HepG2 (cell line): Measurements from ENCODE around the gene EPO. TPM values are rescaled to one million over a fixed set of nuclear protein-coding genes. Genes with fewer than 3 reads are reported as not detected.

Experiments
- ATAC-seq: fragments of 200-7000 bp; cut with Tn5 transposase; 3 replicates; pipeline ENCODE4 v1.9.1; 2020; ENCODE audit warnings: mild to moderate bottlenecking, moderate library complexity
- BruUV-seq: library from RNA; stranded (reverse); fragments of 400-500 nt; replicated peaks from 2 replicates; lab custom pipeline; 2021; lab: Mats Ljungman, UMichigan
- CTCF ChIA-PET: fragments of 300-600 bp; formaldehyde crosslinking; extraction: SDS; loops from one replicate; lab custom pipeline; 2021; ENCODE audit warnings: low total read pairs, inconsistent platforms, low intra/inter-chr PET ratio; lab: Yijun Ruan, JAX
- POLR2A ChIA-PET: fragments of 350-600 bp; sonication (Branson Sonifier 250); formaldehyde crosslinking; loops from one replicate; lab custom pipeline; 2020; ENCODE audit warnings: antibody characterized with exemption, inconsistent platforms; lab: Yijun Ruan, JAX
- DNase-seq: peaks from one replicate; pipeline ENCODE4 v3.0.0-alpha.2; 2015; ENCODE audit warnings: low spot score
- FAIRE-seq: peaks from 3 replicates; lab custom pipeline; 2011; peaks lifted over from hg19 to GRCh38; lab: Jason Lieb, UNC
- H2AFZ ChIP-seq: one replicate; pipeline ENCODE4 v1.6.1; 2011; ENCODE audit warnings: low read length, inconsistent platforms
- H3K27ac ChIP-seq: fragments of 300-600 bp; 3 replicates; pipeline ENCODE4 v1.8.0; 2011; ENCODE audit warnings: mixed run types, mild to moderate bottlenecking, mixed read lengths, low read length, inconsistent platforms; ENCODE audit not compliant: insufficient read depth; ENCODE audit errors: extremely low read length
- H3K27me3 ChIP-seq, 2 experiments: fragments of 200-600 bp in 1 of 2; 2 replicates in 1 of 2; 3 replicates in 1 of 2; pipeline versions ENCODE4 v1.6.0 to v1.8.0; 2011; ENCODE audit warnings: low read length in 2 of 2, mild to moderate bottlenecking in 2 of 2, moderate library complexity in 2 of 2, inconsistent platforms in 1 of 2; ENCODE audit not compliant: insufficient read depth in 2 of 2, control insufficient read depth in 1 of 2
- H3K36me3 ChIP-seq, 2 experiments: fragments of 200-600 bp in 1 of 2; replicated peaks in 1 of 2; 2 replicates in 1 of 2; 3 replicates in 1 of 2; pipeline versions ENCODE4 v1.5.1 to v1.8.0; 2011; ENCODE audit warnings: low read length in 2 of 2, inconsistent platforms in 1 of 2; ENCODE audit not compliant: insufficient read depth in 2 of 2, control insufficient read depth in 1 of 2
- H3K4me1 ChIP-seq: 2 replicates; pipeline ENCODE4 v1.5.1; 2012; ENCODE audit warnings: low read length, inconsistent platforms; ENCODE audit not compliant: insufficient read depth
- H3K4me2 ChIP-seq: 2 replicates; pipeline ENCODE4 v1.6.0; 2011; ENCODE audit warnings: low read depth, low read length, inconsistent platforms
- H3K4me3 ChIP-seq, 3 experiments: fragments of 200-600 bp in 1 of 3; sonication (generic), shearing (Covaris generic) in 1 of 3; replicated peaks in 1 of 3; 2 replicates each; pipeline ENCODE4 v1.5.1; 2011 to 2016; ENCODE audit warnings: low read length in 3 of 3, inconsistent platforms in 2 of 3, low read depth in 2 of 3, mild to moderate bottlenecking in 2 of 3, control low read depth in 1 of 3, mixed read lengths in 1 of 3; ENCODE audit not compliant: insufficient read depth in 1 of 3
- H3K79me2 ChIP-seq: one replicate; pipeline ENCODE4 v1.6.1; 2011; ENCODE audit warnings: low read length, inconsistent platforms; ENCODE audit not compliant: insufficient read depth
- H3K9ac ChIP-seq: 2 replicates; pipeline ENCODE4 v1.6.0; 2011; ENCODE audit warnings: mild to moderate bottlenecking, low read depth, low read length, inconsistent platforms; ENCODE audit not compliant: insufficient read depth
- H3K9me3 ChIP-seq: 2 replicates; pipeline ENCODE4 v1.5.1; 2012; ENCODE audit warnings: mild to moderate bottlenecking, low read length
- H4K20me1 ChIP-seq: 2 replicates; pipeline ENCODE4 v1.6.0; 2011; ENCODE audit warnings: inconsistent platforms, mild to moderate bottlenecking, low read length, moderate library complexity; ENCODE audit not compliant: insufficient read depth
- AKAP8 ChIP-seq: sonication (generic); formaldehyde crosslinking; IDR thresholded peaks from 2 replicates; pipeline ENCODE4 v1.5.1; 2020; ENCODE audit warnings: mild to moderate bottlenecking, missing genetic modification reagents
- BCL6 ChIP-seq: IDR thresholded peaks from 2 replicates; pipeline ENCODE4 v1.6.1; 2016; ENCODE audit warnings: missing genetic modification reagents, missing compliant biosample characterization
- CCDC6 ChIP-seq: sonication (generic); formaldehyde crosslinking; IDR thresholded peaks from 2 replicates; pipeline ENCODE4 v1.8.1; 2022; ENCODE audit warnings: mild to moderate bottlenecking, missing genetic modification reagents, moderate library complexity
- EHMT2 ChIP-seq: fragments of 200-600 bp; sonication (generic); IDR thresholded peaks from 2 replicates; pipeline ENCODE4 v1.7.0; 2017; ENCODE audit warnings: antibody characterized with exemption, low read depth, low read length, borderline replicate concordance
- GLI4 ChIP-seq: sonication (generic); formaldehyde crosslinking; IDR thresholded peaks from 2 replicates; pipeline ENCODE4 v1.5.1; 2020; ENCODE audit warnings: missing genetic modification reagents, mild to moderate bottlenecking, moderate library complexity, borderline replicate concordance
- MAFG ChIP-seq: sonication (generic); formaldehyde crosslinking; IDR thresholded peaks from 2 replicates; pipeline ENCODE4 v1.5.1; 2020; ENCODE audit warnings: mild to moderate bottlenecking, missing genetic modification reagents
- MXD3 ChIP-seq: IDR thresholded peaks from 2 replicates; pipeline ENCODE4 v1.6.1; 2016; ENCODE audit warnings: mild to moderate bottlenecking, missing biosample characterization, missing genetic modification reagents
- RFX1 ChIP-seq: fragments of 450-650 bp; IDR thresholded peaks from 2 replicates; pipeline ENCODE4 v1.6.1; 2017
- ZBTB1 ChIP-seq: sonication (generic); formaldehyde crosslinking; IDR thresholded peaks from 2 replicates; pipeline ENCODE4 v1.4.0; 2020; ENCODE audit warnings: missing genetic modification reagents, borderline replicate concordance
- ZNF296 ChIP-seq: sonication (generic); formaldehyde crosslinking; conservative IDR thresholded peaks from 2 replicates; pipeline ENCODE4 v1.5.0; 2020; ENCODE audit warnings: mild to moderate bottlenecking, missing genetic modification reagents
- ZNF3 ChIP-seq: IDR thresholded peaks from 2 replicates; pipeline ENCODE4 v1.7.0; 2017; ENCODE audit warnings: inconsistent platforms
- ZNF318 ChIP-seq: sonication (generic); formaldehyde crosslinking; IDR thresholded peaks from 2 replicates; pipeline ENCODE4 v1.4.0; 2020; ENCODE audit warnings: mild to moderate bottlenecking, missing genetic modification reagents
- ZNF546 ChIP-seq: sonication (generic); formaldehyde crosslinking; conservative IDR thresholded peaks from 2 replicates; pipeline ENCODE4 v1.8.1; 2023; ENCODE audit warnings: mild to moderate bottlenecking, missing genetic modification reagents
- ZNF557 ChIP-seq: sonication (generic); formaldehyde crosslinking; IDR thresholded peaks from 2 replicates; pipeline ENCODE4 v1.4.0; 2020; ENCODE audit warnings: missing genetic modification reagents
- ZNF770 ChIP-seq: sonication (generic); formaldehyde crosslinking; IDR thresholded peaks from 2 replicates; pipeline ENCODE4 v1.5.0; 2020; ENCODE audit warnings: mild to moderate bottlenecking, missing genetic modification reagents
- ZNF883 ChIP-seq: sonication (generic); formaldehyde crosslinking; IDR thresholded peaks from 2 replicates; pipeline ENCODE4 v1.5.1; 2020; ENCODE audit warnings: mild to moderate bottlenecking, missing genetic modification reagents; ENCODE audit errors: not compliant biosample characterization
- WGBS: methylation state at CpG from one replicate; pipeline ENCODE4 v1.1.6; 2017; ENCODE audit warnings: low lambda C conversion rate; 5-methylcytosine and 5-hydroxymethylcytosine counted together
- in situ Hi-C: cut with HindIII; loops from 2 replicates; pipeline ENCODE4 v1.10.0; 2017; ENCODE audit warnings: low pct_unique_long_range_greater_than_20kb; ENCODE audit not compliant: extremely low pct_ligation_motif_present
- intact Hi-C: fragments of 100-400 bp; cut with micrococcal nuclease; formaldehyde crosslinking; loops from one replicate; pipeline ENCODE4 v1.10.0; 2022; ENCODE audit not compliant: unreplicated experiment
- polyA plus RNA-seq, 8 experiments: library from polyadenylated mRNA; depleted of rRNA in 3 of 8; stranded (reverse) in 7 of 8; unstranded in 1 of 8; fragments of >200 nt; fragmentation: Illumina TruSeq in 4 of 8; extraction: Trizol in 4 of 8; gene quantifications; 2 replicates each; pipeline versions ENCODE4 v1.2.1 to v1.2.3, GENCODE V29; 2011 to 2016; ENCODE audit warnings: low read depth in 4 of 8, missing spikeins in 1 of 8, mixed read lengths in 1 of 8; ENCODE audit not compliant: insufficient read depth in 1 of 8
- total RNA-seq, 5 experiments: library from RNA; depleted of rRNA; stranded (reverse); fragments of >200 nt; fragmentation: Illumina TruSeq; extraction: Trizol; gene quantifications; 2 replicates each; pipeline ENCODE4 v1.2.3, GENCODE V29; 2016; ENCODE audit warnings: low read depth in 1 of 5

The EPO gene
- total and polyA plus RNA-seq, 2 of the 13 experiments (the other 11 are each of a cell fraction or from before 2014, with no cell fraction given), result 10.3 to 25.7 TPM

GRCh38 chr7:100685049-100685605, 35.1 kb upstream of the EPO start:
- BruUV-seq, result no TSS peak
- in situ Hi-C loops (no loop called here), intact Hi-C loops (no loop called here)
- no peak overlapping the region for H3K27ac ChIP-seq
- H3K9ac ChIP-seq, result no peak overlapping the region
- DNase-seq, result no peak
- no peak overlapping the region for H2AFZ ChIP-seq
- H3K79me2 ChIP-seq, result peaks cover 17% of the 10 kb centered on the region
- H3K9me3 ChIP-seq, result no peaks in the 10 kb centered on the region
- H4K20me1 ChIP-seq, result peaks cover 18% of the 10 kb centered on the region; the same call in 1 of the 2 replicates
- peaks cover 49 to 73% of the 10 kb centered on the region in 2 experiments for H3K36me3 ChIP-seq
- H3K4me2 ChIP-seq, result no peak overlapping the region
- peaks cover 2% of the 10 kb centered on the region for H3K4me1 ChIP-seq
- FAIRE-seq, result no peak
- ChIA-PET POLR2A (no interaction called here), CTCF (no interaction called here)
- H3K27me3 ChIP-seq, result no peaks in the 10 kb centered on the region
- H3K4me3 ChIP-seq, result no peak overlapping the region
- WGBS, result 94% methylated on average over 16 of the region's 18 CpGs
- ATAC-seq, result no peak
- no peak for TF ChIP-seq MXD3
- no peak for TF ChIP-seq ZNF770 (CRISPR knock-in tag)
- TF ChIP-seq ZBTB1, result no peak
- no peak for TF ChIP-seq ZNF883 (CRISPR knock-in tag)
- no peak for TF ChIP-seq ZNF3 (CRISPR knock-in tag)
- no peak for TF ChIP-seq CCDC6
- TF ChIP-seq EHMT2, result no peak
- no peak for TF ChIP-seq BCL6 (CRISPR knock-in tag)
- TF ChIP-seq MAFG (CRISPR knock-in tag), result no peak
- TF ChIP-seq RFX1, result no peak
- no peak for TF ChIP-seq ZNF557 (CRISPR knock-in tag)
- TF ChIP-seq GLI4, result no peak
- TF ChIP-seq AKAP8 (CRISPR knock-in tag), result no peak
- TF ChIP-seq ZNF296 (CRISPR knock-in tag), result no peak
- no peak for TF ChIP-seq ZNF546 (CRISPR knock-in tag)
- TF ChIP-seq ZNF318 (CRISPR knock-in tag), result no peak
